GM19467 (cell line): ENCODE results near the gene HSPB1.
"Not testable (repeated sequence)": the region's sequence is repeated elsewhere in the genome, so short reads cannot be mapped to it uniquely, and the experiment has no call there.

Experiments used
- ATAC-seq: cut with Tn5 transposase; IDR thresholded peaks from one replicate; pipeline ENCODE4 v1.9.1; 2021; ENCODE audit warnings: mild to moderate bottlenecking, moderate library complexity; ENCODE audit not compliant: unreplicated experiment

The HSPB1 gene

GRCh38 chr7:76281006-76281705 lies 21.3 kb upstream of the HSPB1 start:
- ATAC-seq: no peak

- no peak for ATAC-seq
Measured at GRCh38 chr7:76281706-76282343, 20.6 kb upstream of the HSPB1 start.

- no peak for ATAC-seq
Measured at GRCh38 chr7:76282344-76283253, 19.9 kb upstream of the HSPB1 start.

- no peak for ATAC-seq
Measured at GRCh38 chr7:76283254-76284159, 19.0 kb upstream of the HSPB1 start.

- no peak for ATAC-seq
Measured at GRCh38 chr7:76285604-76286374, 16.7 kb upstream of the HSPB1 start.

- no peak for ATAC-seq
Measured at GRCh38 chr7:76286842-76287403, 15.6 kb upstream of the HSPB1 start.

GRCh38 chr7:76290847-76291350 lies 11.6 kb upstream of the HSPB1 start:
- ATAC-seq: not testable (repeated sequence)

GRCh38 chr7:76291351-76292212 lies 10.9 kb upstream of the HSPB1 start:
- peak; percentile 69 for ATAC-seq

- ATAC-seq: no peak
Measured at GRCh38 chr7:76292213-76292573, 10.3 kb upstream of the HSPB1 start.

- ATAC-seq: not testable (repeated sequence)
Measured at GRCh38 chr7:76292911-76293310, 9.6 kb upstream of the HSPB1 start.

GRCh38 chr7:76293407-76293901 lies 9.0 kb upstream of the HSPB1 start:
- no peak for ATAC-seq

GRCh38 chr7:76294344-76295024 lies 8.0 kb upstream of the HSPB1 start:
- ATAC-seq: no peak

GRCh38 chr7:76296743-76297740 lies 5.4 kb upstream of the HSPB1 start:
- ATAC-seq: no peak

- ATAC-seq: no peak
Measured at GRCh38 chr7:76300166-76300731, 2.2 kb upstream of the HSPB1 start.

GRCh38 chr7:76301000-76301399 lies 1.5 kb upstream of the HSPB1 start:
- ATAC-seq: no peak
